ENCODE measurements around the gene CD86. TPM values are rescaled to one million over a fixed set of nuclear protein-coding genes. Genes with fewer than 3 reads are reported as not detected.

Gene CD86
- total and polyA plus RNA-seq, 2 of the 8 experiments (the other 6 are each of a cell fraction or from before 2014, with no cell fraction given), result 0.12 to 0.30 TPM

DNA sequence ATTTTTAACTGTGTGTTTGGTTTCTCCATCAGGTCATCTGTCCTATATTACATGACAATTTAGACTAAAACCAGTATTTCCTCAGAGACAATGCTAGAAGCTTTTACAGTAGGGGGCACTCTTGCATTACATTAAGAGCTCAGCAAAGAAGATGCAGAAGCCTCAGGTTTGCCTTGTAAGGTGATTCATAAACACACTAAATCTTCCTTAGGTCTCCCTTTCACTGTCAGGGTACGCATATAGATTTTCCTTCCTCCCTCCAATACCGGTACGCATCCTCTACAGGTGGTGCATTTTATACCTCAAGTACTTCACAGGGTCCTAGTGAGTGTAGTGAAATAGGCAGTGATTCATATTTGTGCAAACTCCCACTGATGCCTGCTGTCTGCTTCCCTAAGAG, 46.5 kb downstream of the CD86 start:
- Histone ChIP-seq H3K79me1 (ENCODE audit: low read depth, low read length) (no peaks in the 10 kb centered on the region), H2BK120ac (replicated peaks; ENCODE audit: low read depth, low read length) (no peak overlapping the region), H3K18ac (ENCODE audit: extremely low read depth, low read length) (no peak overlapping the region), H3K56ac (replicated peaks; ENCODE audit: insufficient read length, low read depth, low read length) (no peak overlapping the region), H3K36me3 (ENCODE audit: control insufficient read depth in 2 of 4, insufficient read depth in 4 of 4, low read length in 3 of 4) (no peaks in the 10 kb centered on the region), H2BK5ac (ENCODE audit: low read depth, low read length) (no peak overlapping the region), H3K23ac (ENCODE audit: insufficient read length) (no peak overlapping the region), H3K27ac (ENCODE audit: low read depth, low read length) (no peak overlapping the region), H3K4me3 (ENCODE audit: extremely low read depth in 1 of 4, insufficient read depth in 2 of 4, low read depth in 3 of 4, low read length in 4 of 4) (no peak overlapping the region), H4K20me1 (replicated peaks in 1 of 2; ENCODE audit: control insufficient read depth in 1 of 2, insufficient read depth in 2 of 2, low read length in 2 of 2) (no peaks in the 10 kb centered on the region), H4K91ac (replicated peaks; ENCODE audit: insufficient read length, low read length) (no peak overlapping the region), H2BK20ac (ENCODE audit: low read length) (no peak overlapping the region), H4K5ac (ENCODE audit: insufficient read length, low read depth, low read length) (no peak overlapping the region), H3K23me2 (ENCODE audit: low read depth, low read length) (no peaks in the 10 kb centered on the region), H3K9ac (replicated peaks in 1 of 4; ENCODE audit: extremely low read depth in 1 of 4, low read depth in 3 of 4, low read length in 3 of 4) (no peak overlapping the region), H3K4ac (replicated peaks; ENCODE audit: insufficient read length, low read depth, low read length) (no peak overlapping the region), H2AFZ (ENCODE audit: low read length) (peak overlapping the region; percentile 48; the same call in 1 of the 2 replicates), H3K14ac (ENCODE audit: insufficient read length) (no peak overlapping the region), H2AK5ac (ENCODE audit: low read depth, low read length) (no peak overlapping the region), H2BK12ac (ENCODE audit: low read depth, low read length) (no peak overlapping the region), H3K4me2 (ENCODE audit: insufficient read depth in 1 of 2, low read depth in 2 of 2, low read length in 2 of 2) (no peak overlapping the region), H3K4me1 (replicated peaks in 1 of 4; ENCODE audit: control insufficient read depth in 3 of 4, insufficient read depth in 4 of 4, low read length in 3 of 4) (0 out of 7 replicates have a peak, but pooled peaks cover 0 to 2% (median 0%) of the 10 kb centered on the region in 4 experiments), H2BK15ac (ENCODE audit: low read length) (no peak overlapping the region), H3K9me3 (ENCODE audit: insufficient read depth in 2 of 2, low read depth in 1 of 2, low read length in 1 of 2) (no peaks in the 10 kb centered on the region), H3K27me3 (replicated peaks in 1 of 4; ENCODE audit: control insufficient read depth in 3 of 4, extremely low read depth in 1 of 4, insufficient read depth in 3 of 4, low read length in 3 of 4) (no peaks in the 10 kb centered on the region), H3K79me2 (ENCODE audit: control insufficient read depth in 1 of 2, insufficient read depth in 2 of 2, low read length in 2 of 2) (no peaks in the 10 kb centered on the region), H4K8ac (ENCODE audit: extremely low read depth, insufficient read depth, low read length) (no peak overlapping the region)
- 19% methylated on average over 3 of the region's 3 CpGs; no CpG with 5 or more reads in 1 of the 2 experiments for WGBS, 2 experiments (ENCODE audit: extremely low coverage in 1 of 2, insufficient coverage in 1 of 2, insufficient read length in 1 of 2, insufficient replicate concordance in 2 of 2, low coverage in 1 of 2, low lambda C conversion rate in 2 of 2, missing lambda C conversion rate in 1 of 2)
- DNase-seq (ENCODE audit: low read depth in 1 of 2, low spot score in 2 of 2) (no peak), FAIRE-seq (peak; percentile 95)
- ChIA-PET POLR2A (ENCODE audit: partially characterized antibody) (no interaction called here), CTCF (ENCODE audit: partially characterized antibody) (interaction anchor here (0.6 to 9.3 kb wide), 40 partner anchors 9 to 555 kb away, joined by 3 to 113 read pairs (median 4); partner anchors contain the start of gene POLQ)
- TF ChIP-seq, protein P1, sequence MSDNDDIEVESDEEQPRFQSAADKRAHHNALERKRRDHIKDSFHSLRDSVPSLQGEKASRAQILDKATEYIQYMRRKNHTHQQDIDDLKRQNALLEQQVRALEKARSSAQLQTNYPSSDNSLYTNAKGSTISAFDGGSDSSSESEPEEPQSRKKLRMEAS (IDR thresholded peaks at IDR 0.05), result no peak
- TF ChIP-seq HDAC2 (IDR thresholded peaks at IDR 0.05; ENCODE audit: borderline replicate concordance in 1 of 2, low read depth in 2 of 2, low read length in 2 of 2) (no peak), SRF (IDR thresholded peaks at IDR 0.05; ENCODE audit: low read depth, low read length) (0 out of 2 replicates have a peak, but pooled peaks have one; percentile 13), CREB1 (IDR thresholded peaks at IDR 0.05) (no peak), TCF12 (IDR thresholded peaks at IDR 0.05; ENCODE audit: low read depth, low read length) (no peak), CBX5 (IDR thresholded peaks at IDR 0.05; ENCODE audit: low read depth, low read length) (no peak), GTF2F1 (IDR thresholded peaks at IDR 0.05; ENCODE audit: borderline replicate concordance, low read depth, low read length) (no peak), RAD21 (IDR thresholded peaks at IDR 0.05 in 1 of 2, conservative IDR thresholded peaks at IDR 0.05 in 1 of 2; ENCODE audit: low read depth in 2 of 2, low read length in 2 of 2) (peak; percentile 93 to 94), PHF8 (conservative IDR thresholded peaks at IDR 0.05; ENCODE audit: low read depth, low read length) (no peak)
- TF ChIP-seq, protein P2, sequence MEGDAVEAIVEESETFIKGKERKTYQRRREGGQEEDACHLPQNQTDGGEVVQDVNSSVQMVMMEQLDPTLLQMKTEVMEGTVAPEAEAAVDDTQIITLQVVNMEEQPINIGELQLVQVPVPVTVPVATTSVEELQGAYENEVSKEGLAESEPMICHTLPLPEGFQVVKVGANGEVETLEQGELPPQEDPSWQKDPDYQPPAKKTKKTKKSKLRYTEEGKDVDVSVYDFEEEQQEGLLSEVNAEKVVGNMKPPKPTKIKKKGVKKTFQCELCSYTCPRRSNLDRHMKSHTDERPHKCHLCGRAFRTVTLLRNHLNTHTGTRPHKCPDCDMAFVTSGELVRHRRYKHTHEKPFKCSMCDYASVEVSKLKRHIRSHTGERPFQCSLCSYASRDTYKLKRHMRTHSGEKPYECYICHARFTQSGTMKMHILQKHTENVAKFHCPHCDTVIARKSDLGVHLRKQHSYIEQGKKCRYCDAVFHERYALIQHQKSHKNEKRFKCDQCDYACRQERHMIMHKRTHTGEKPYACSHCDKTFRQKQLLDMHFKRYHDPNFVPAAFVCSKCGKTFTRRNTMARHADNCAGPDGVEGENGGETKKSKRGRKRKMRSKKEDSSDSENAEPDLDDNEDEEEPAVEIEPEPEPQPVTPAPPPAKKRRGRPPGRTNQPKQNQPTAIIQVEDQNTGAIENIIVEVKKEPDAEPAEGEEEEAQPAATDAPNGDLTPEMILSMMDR (IDR thresholded peaks at IDR 0.05; ENCODE audit: control extremely low read depth in 1 of 3, insufficient read depth in 1 of 3, low read depth in 1 of 3, low read length in 3 of 3), result peak in 2 of 3 experiments; percentile 73 to 80; a peak in 3 of 4 replicates
